ENCODE data around the gene JUNB. TPM values are rescaled to one million over a fixed set of nuclear protein-coding genes. Genes with fewer than 3 reads are reported as not detected.
A peak's percentile ranks its signal among the peaks of the same experiment; 100 is the strongest.

Gene JUNB
- total and polyA plus RNA-seq, 2 of the 13 experiments (the other 11 are each of a cell fraction or from before 2014, with no cell fraction given), result 7.7 to 8.2 TPM

- TF ChIP-seq ZNF761 (CRISPR knock-in tag; conservative IDR thresholded peaks at IDR 0.05) (no peak), ZNF263 (CRISPR knock-in tag; IDR thresholded peaks at IDR 0.05) (0 out of 2 replicates have a peak, but pooled peaks have one; percentile 15), ZNF205 (CRISPR knock-in tag; IDR thresholded peaks at IDR 0.05) (peak; percentile 75; the same call in 1 of the 2 replicates), ZNF878 (CRISPR knock-in tag; IDR thresholded peaks at IDR 0.05) (no peak), YEATS2 (CRISPR knock-in tag; IDR thresholded peaks at IDR 0.05; ENCODE audit: borderline replicate concordance) (0 out of 2 replicates have a peak, but pooled peaks have one; percentile 27), ATF7-NPFF (CRISPR knock-in tag; IDR thresholded peaks at IDR 0.05; ENCODE audit: low read depth) (no peak), PRPF4 (IDR thresholded peaks at IDR 0.05; ENCODE audit: low read depth, low read length, poor library complexity, severe bottlenecking) (no peak), RFX3 (CRISPR knock-in tag; IDR thresholded peaks at IDR 0.05) (no peak), KMT2B (CRISPR knock-in tag; IDR thresholded peaks at IDR 0.05) (no peak), KLF16 (CRISPR knock-in tag; IDR thresholded peaks at IDR 0.05) (peak in 1 of 2 experiments; percentile 56; a peak in 1 of 4 replicates), ZNF557 (CRISPR knock-in tag; IDR thresholded peaks at IDR 0.05) (no peak), ATF2 (CRISPR knock-in tag; IDR thresholded peaks at IDR 0.05) (peak; percentile 48; the same call in 1 of the 2 replicates), TEAD3 (CRISPR knock-in tag; optimal IDR thresholded peaks at IDR 0.05; ENCODE audit: borderline replicate concordance) (peak; percentile 59), ZSCAN25 (CRISPR knock-in tag; IDR thresholded peaks at IDR 0.05) (no peak)
- TF ChIP-seq, protein P1, sequence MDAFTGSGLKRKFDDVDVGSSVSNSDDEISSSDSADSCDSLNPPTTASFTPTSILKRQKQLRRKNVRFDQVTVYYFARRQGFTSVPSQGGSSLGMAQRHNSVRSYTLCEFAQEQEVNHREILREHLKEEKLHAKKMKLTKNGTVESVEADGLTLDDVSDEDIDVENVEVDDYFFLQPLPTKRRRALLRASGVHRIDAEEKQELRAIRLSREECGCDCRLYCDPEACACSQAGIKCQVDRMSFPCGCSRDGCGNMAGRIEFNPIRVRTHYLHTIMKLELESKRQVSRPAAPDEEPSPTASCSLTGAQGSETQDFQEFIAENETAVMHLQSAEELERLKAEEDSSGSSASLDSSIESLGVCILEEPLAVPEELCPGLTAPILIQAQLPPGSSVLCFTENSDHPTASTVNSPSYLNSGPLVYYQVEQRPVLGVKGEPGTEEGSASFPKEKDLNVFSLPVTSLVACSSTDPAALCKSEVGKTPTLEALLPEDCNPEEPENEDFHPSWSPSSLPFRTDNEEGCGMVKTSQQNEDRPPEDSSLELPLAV (CRISPR knock-in tag; conservative IDR thresholded peaks at IDR 0.05; ENCODE audit: low read depth), result no peak
- TF ChIP-seq, protein P2, sequence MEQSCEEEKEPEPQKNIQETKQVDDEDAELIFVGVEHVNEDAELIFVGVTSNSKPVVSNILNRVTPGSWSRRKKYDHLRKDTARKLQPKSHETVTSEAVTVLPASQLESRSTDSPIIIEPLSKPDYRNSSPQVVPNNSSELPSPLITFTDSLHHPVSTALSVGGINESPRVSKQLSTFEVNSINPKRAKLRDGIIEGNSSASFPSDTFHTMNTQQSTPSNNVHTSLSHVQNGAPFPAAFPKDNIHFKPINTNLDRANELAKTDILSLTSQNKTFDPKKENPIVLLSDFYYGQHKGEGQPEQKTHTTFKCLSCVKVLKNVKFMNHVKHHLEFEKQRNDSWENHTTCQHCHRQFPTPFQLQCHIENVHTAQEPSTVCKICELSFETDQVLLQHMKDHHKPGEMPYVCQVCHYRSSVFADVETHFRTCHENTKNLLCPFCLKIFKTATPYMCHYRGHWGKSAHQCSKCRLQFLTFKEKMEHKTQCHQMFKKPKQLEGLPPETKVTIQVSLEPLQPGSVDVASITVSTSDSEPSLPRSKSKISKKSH (CRISPR knock-in tag; IDR thresholded peaks at IDR 0.05; ENCODE audit: borderline replicate concordance), result 0 out of 2 replicates have a peak, but pooled peaks have one; percentile 20
- TF ChIP-seq, protein P3, sequence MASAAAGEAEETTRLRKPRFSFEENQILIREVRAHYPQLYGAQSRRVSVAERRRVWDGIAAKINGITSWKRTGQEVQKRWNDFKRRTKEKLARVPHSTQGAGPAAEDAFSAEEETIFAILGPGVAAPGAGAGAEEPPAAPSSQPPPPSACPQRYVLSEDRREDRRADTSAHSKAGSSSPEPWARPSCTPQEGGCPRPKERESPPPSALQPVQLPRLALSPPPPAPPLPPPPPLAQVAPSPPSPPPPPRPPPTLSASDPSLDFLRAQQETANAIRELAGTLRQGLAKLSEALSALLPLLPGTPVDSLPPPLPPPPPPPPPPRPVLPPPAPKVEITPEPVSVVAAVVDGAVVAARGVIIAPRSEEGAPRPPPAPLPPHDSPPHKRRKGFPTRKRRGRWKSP (CRISPR knock-in tag; IDR thresholded peaks at IDR 0.05), result no peak; the same call in 1 of the 2 replicates
- TF ChIP-seq, protein P4, sequence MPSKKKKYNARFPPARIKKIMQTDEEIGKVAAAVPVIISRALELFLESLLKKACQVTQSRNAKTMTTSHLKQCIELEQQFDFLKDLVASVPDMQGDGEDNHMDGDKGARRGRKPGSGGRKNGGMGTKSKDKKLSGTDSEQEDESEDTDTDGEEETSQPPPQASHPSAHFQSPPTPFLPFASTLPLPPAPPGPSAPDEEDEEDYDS (CRISPR knock-in tag; IDR thresholded peaks at IDR 0.05), result 0 out of 2 replicates have a peak, but pooled peaks have one; percentile 34
- TF ChIP-seq, protein P5, sequence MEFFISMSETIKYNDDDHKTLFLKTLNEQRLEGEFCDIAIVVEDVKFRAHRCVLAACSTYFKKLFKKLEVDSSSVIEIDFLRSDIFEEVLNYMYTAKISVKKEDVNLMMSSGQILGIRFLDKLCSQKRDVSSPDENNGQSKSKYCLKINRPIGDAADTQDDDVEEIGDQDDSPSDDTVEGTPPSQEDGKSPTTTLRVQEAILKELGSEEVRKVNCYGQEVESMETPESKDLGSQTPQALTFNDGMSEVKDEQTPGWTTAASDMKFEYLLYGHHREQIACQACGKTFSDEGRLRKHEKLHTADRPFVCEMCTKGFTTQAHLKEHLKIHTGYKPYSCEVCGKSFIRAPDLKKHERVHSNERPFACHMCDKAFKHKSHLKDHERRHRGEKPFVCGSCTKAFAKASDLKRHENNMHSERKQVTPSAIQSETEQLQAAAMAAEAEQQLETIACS (CRISPR knock-in tag; IDR thresholded peaks at IDR 0.05), result no peak
Observed at GRCh38 chr19:12796146-12797071, 5.1 kb downstream of the JUNB start (continued).

Data from HepG2 (cell line).